ENCODE results near the gene RALB.
"Not testable (repeated sequence)": the region's sequence is repeated elsewhere in the genome, so short reads cannot be mapped to it uniquely, and the experiment has no call there.

RALB gene

GRCh38 chr2:120319123-120319522, 66.5 kb downstream of the RALB start:
- no peak for DNase-seq

GRCh38 chr2:120319686-120320317, 67.2 kb downstream of the RALB start:
- no peak for DNase-seq

GRCh38 chr2:120320318-120320851, 67.7 kb downstream of the RALB start:
- no peak for DNase-seq

GRCh38 chr2:120320887-120321556, 68.4 kb downstream of the RALB start:
- DNase-seq = not testable (repeated sequence)

GRCh38 chr2:120321721-120322284, 69.2 kb downstream of the RALB start:
- DNase-seq = no peak

GRCh38 chr2:120322329-120322728, 69.7 kb downstream of the RALB start:
- no peak for DNase-seq

GRCh38 chr2:120323214-120323613, 70.6 kb downstream of the RALB start:
- no peak for DNase-seq

GRCh38 chr2:120323807-120324399, 71.3 kb downstream of the RALB start:
- DNase-seq = no peak

GRCh38 chr2:120324933-120325332, 72.3 kb downstream of the RALB start:
- no peak for DNase-seq

GRCh38 chr2:120326066-120326465, 73.4 kb downstream of the RALB start:
- DNase-seq = no peak

GRCh38 chr2:120330946-120331822, 78.5 kb downstream of the RALB start:
- no peak for DNase-seq

- no peak for DNase-seq
Observed at GRCh38 chr2:120331903-120332302, 79.3 kb downstream of the RALB start.

- no peak for DNase-seq
Observed at GRCh38 chr2:120332384-120332783, 79.7 kb downstream of the RALB start.

- no peak for DNase-seq
Observed at GRCh38 chr2:120334068-120334467, 81.4 kb downstream of the RALB start.

- DNase-seq = no peak
Observed at GRCh38 chr2:120336749-120337148, 84.1 kb downstream of the RALB start.

- no peak for DNase-seq
Observed at GRCh38 chr2:120338015-120338414, 85.4 kb downstream of the RALB start.

GRCh38 chr2:120341977-120342376, 89.3 kb downstream of the RALB start:
- no peak for DNase-seq

- no peak for DNase-seq
Observed at GRCh38 chr2:120342446-120342845, 89.8 kb downstream of the RALB start.

- no peak for DNase-seq
Observed at GRCh38 chr2:120343100-120343432, 90.4 kb downstream of the RALB start.

- DNase-seq = peak; percentile 58
Observed at GRCh38 chr2:120343433-120344105, 90.9 kb downstream of the RALB start.
